KMS-11 (cell line): ENCODE results near the gene ADO.

ENCODE experiments used
- H2AFZ ChIP-seq: fragments of 200-600 bp; sonication (generic); 2 replicates; pipeline ENCODE4 v1.6.1; 2016; ENCODE audit warnings: antibody characterized with exemption, mixed run types, low read depth
- H3K27ac ChIP-seq: fragments of 200-600 bp; sonication (generic); 2 replicates; pipeline ENCODE4 v1.6.1; 2016; ENCODE audit warnings: mild to moderate bottlenecking, mixed run types
- H3K27me3 ChIP-seq: fragments of 200-600 bp; sonication (generic); 2 replicates; pipeline ENCODE4 v1.6.1; 2017; ENCODE audit warnings: mild to moderate bottlenecking, low read depth, mixed run types, moderate library complexity; ENCODE audit not compliant: insufficient read depth
- H3K36me3 ChIP-seq: fragments of 200-600 bp; sonication (generic); 2 replicates; pipeline ENCODE4 v1.6.1; 2017; ENCODE audit warnings: mild to moderate bottlenecking, mixed run types; ENCODE audit not compliant: insufficient read depth
- H3K4me1 ChIP-seq: fragments of 200-600 bp; sonication (generic); 2 replicates; pipeline ENCODE4 v1.6.1; 2016; ENCODE audit warnings: mild to moderate bottlenecking, low read depth, mixed run types; ENCODE audit not compliant: poor library complexity, severe bottlenecking
- H3K4me2 ChIP-seq: fragments of 200-600 bp; sonication (generic); 2 replicates; pipeline ENCODE4 v1.7.0; 2016; ENCODE audit warnings: mild to moderate bottlenecking, mixed run types
- H3K4me3 ChIP-seq: fragments of 200-600 bp; sonication (generic); IDR thresholded peaks from 2 replicates; pipeline ENCODE4 v1.6.1; 2017; ENCODE audit warnings: low read depth, low read length, mixed read lengths; ENCODE audit not compliant: insufficient read depth
- H3K79me2 ChIP-seq: fragments of 200-600 bp; sonication (generic); 2 replicates; pipeline ENCODE4 v1.6.1; 2016; ENCODE audit warnings: low read depth, mixed run types; ENCODE audit not compliant: insufficient read depth
- H3K9ac ChIP-seq: fragments of 200-600 bp; sonication (generic); 2 replicates; pipeline ENCODE4 v1.6.1; 2016; ENCODE audit warnings: mild to moderate bottlenecking, mixed run types
- H4K20me1 ChIP-seq: fragments of 200-600 bp; sonication (generic); 2 replicates; pipeline ENCODE4 v1.6.1; 2016; ENCODE audit warnings: mild to moderate bottlenecking, mixed run types; ENCODE audit not compliant: insufficient read depth
- CTCF ChIP-seq: fragments of 200-600 bp; sonication (generic); conservative IDR thresholded peaks from 2 replicates; pipeline ENCODE4 v1.6.1; 2017; ENCODE audit warnings: low read depth, mild to moderate bottlenecking, antibody characterized with exemption, low read length, moderate library complexity, mixed read lengths

Gene ADO

GRCh38 chr10:62790019-62790555 lies 14.4 kb upstream of the ADO start:
- Histone ChIP-seq H3K9ac (no peak overlapping the region), H3K36me3 (no peaks in the 10 kb centered on the region), H4K20me1 (no peaks in the 10 kb centered on the region), H3K27ac (no peak overlapping the region), H2AFZ (no peak overlapping the region), H3K4me3 (no peak overlapping the region), H3K4me1 (no peaks in the 10 kb centered on the region), H3K27me3 (no peaks in the 10 kb centered on the region), H3K4me2 (no peak overlapping the region), H3K79me2 (no peaks in the 10 kb centered on the region)
- TF ChIP-seq CTCF: no peak

- Histone ChIP-seq H3K9ac (no peak overlapping the region), H3K79me2 (no peaks in the 10 kb centered on the region), H4K20me1 (no peaks in the 10 kb centered on the region), H3K4me1 (no peaks in the 10 kb centered on the region), H3K27me3 (no peaks in the 10 kb centered on the region), H2AFZ (no peak overlapping the region), H3K4me3 (no peak overlapping the region), H3K27ac (no peak overlapping the region), H3K4me2 (no peak overlapping the region), H3K36me3 (no peaks in the 10 kb centered on the region)
- TF ChIP-seq CTCF: no peak
Measured at GRCh38 chr10:62790571-62790970, 13.9 kb upstream of the ADO start.

- no peak for TF ChIP-seq CTCF
- no peak overlapping the region for H3K4me2 ChIP-seq
Measured at GRCh38 chr10:62792261-62792660, 12.3 kb upstream of the ADO start.

GRCh38 chr10:62794306-62794705 lies 10.2 kb upstream of the ADO start:
- H3K27me3 ChIP-seq: no peaks in the 10 kb centered on the region
- no peak overlapping the region for H3K27ac ChIP-seq
- H3K36me3 ChIP-seq: no peaks in the 10 kb centered on the region
- H3K4me2 ChIP-seq: no peak overlapping the region
- H3K4me3 ChIP-seq: no peak overlapping the region
- no peak overlapping the region for H3K9ac ChIP-seq
- no peaks in the 10 kb centered on the region for H4K20me1 ChIP-seq
- TF ChIP-seq CTCF: no peak
- H2AFZ ChIP-seq: no peak overlapping the region
- no peaks in the 10 kb centered on the region for H3K4me1 ChIP-seq
- no peaks in the 10 kb centered on the region for H3K79me2 ChIP-seq

More at GRCh38 chr10:62792261-62792660, 12.3 kb upstream of the ADO start:
- H3K27ac ChIP-seq: no peak overlapping the region
- H2AFZ ChIP-seq: no peak overlapping the region
- no peaks in the 10 kb centered on the region for H3K79me2 ChIP-seq
- no peaks in the 10 kb centered on the region for H3K4me1 ChIP-seq
- H3K4me3 ChIP-seq: no peak overlapping the region
- H3K36me3 ChIP-seq: no peaks in the 10 kb centered on the region
- no peaks in the 10 kb centered on the region for H3K27me3 ChIP-seq
- H3K9ac ChIP-seq: no peak overlapping the region
- no peaks in the 10 kb centered on the region for H4K20me1 ChIP-seq
